Suprapubic skin (tissue), 4 donors: ENCODE results near the gene TTC22. TPM values are rescaled to one million over a fixed set of nuclear protein-coding genes. Genes with fewer than 3 reads are reported as not detected.
A peak's percentile ranks its signal among the peaks of the same experiment; 100 is the strongest.

ENCODE experiments used
- DNase-seq, 2 donors: peaks; one replicate each; pipeline ENCODE4 v3.0.0-alpha.2; 2019; ENCODE audit warnings: low spot score in 2 of 2
- H3K27ac ChIP-seq: fragments of 200-600 bp; sonication (generic); one replicate; pipeline ENCODE4 v1.5.1; 2019
- H3K27me3 ChIP-seq: fragments of 200-600 bp; sonication (generic); one replicate; pipeline ENCODE4 v1.5.1; 2019
- H3K36me3 ChIP-seq: fragments of 200-600 bp; sonication (generic); one replicate; pipeline ENCODE4 v1.5.1; 2019
- H3K4me1 ChIP-seq: fragments of 200-600 bp; sonication (generic); one replicate; pipeline ENCODE4 v1.5.1; 2019
- H3K4me3 ChIP-seq: fragments of 200-600 bp; sonication (generic); one replicate; pipeline ENCODE4 v1.5.1; 2019; ENCODE audit warnings: mild to moderate bottlenecking
- H3K9me3 ChIP-seq: fragments of 200-600 bp; sonication (generic); one replicate; pipeline ENCODE4 v1.5.1; 2019
- EP300 ChIP-seq: sonication (generic); formaldehyde crosslinking; IDR thresholded peaks from one replicate; pipeline ENCODE4 v1.6.1; 2017; ENCODE audit warnings: antibody characterized with exemption
- POLR2A ChIP-seq, 2 donors: fragments of 450-650 bp; IDR thresholded peaks; one replicate each; pipeline ENCODE4 v1.6.1; 2017; ENCODE audit warnings: antibody characterized with exemption in 2 of 2, mild to moderate bottlenecking in 2 of 2, moderate library complexity in 2 of 2
- POLR2AphosphoS5 ChIP-seq, 3 donors: sonication (generic); formaldehyde crosslinking; IDR thresholded peaks; one replicate each; pipeline ENCODE4 v1.6.1; 2017; ENCODE audit warnings: antibody characterized with exemption in 3 of 3
- WGBS: methylation state at CpG from one replicate; pipeline ENCODE4 v1.1.5; 2018; 5-methylcytosine and 5-hydroxymethylcytosine counted together
- total RNA-seq, 4 donors: library from RNA; depleted of rRNA; stranded (reverse); fragments of >200 nt; gene quantifications; one replicate each; pipeline ENCODE4 v1.1.0, GENCODE V29; 2016
- TF ChIP-seq, protein P1 (sequence below), 2 donors: fragments of 200-600 bp in 1 of 2; fragments of 450-650 bp in 1 of 2; sonication (generic) in 1 of 2; IDR thresholded peaks; one replicate each; pipeline ENCODE4 v1.5.1; 2016 to 2019; ENCODE audit warnings: antibody characterized with exemption in 2 of 2, mild to moderate bottlenecking in 1 of 2, moderate library complexity in 1 of 2

Gene TTC22
- total RNA-seq, 4 donors from 2014 or later, result 37.4 to 64.0 (median 58.0) TPM

DNA sequence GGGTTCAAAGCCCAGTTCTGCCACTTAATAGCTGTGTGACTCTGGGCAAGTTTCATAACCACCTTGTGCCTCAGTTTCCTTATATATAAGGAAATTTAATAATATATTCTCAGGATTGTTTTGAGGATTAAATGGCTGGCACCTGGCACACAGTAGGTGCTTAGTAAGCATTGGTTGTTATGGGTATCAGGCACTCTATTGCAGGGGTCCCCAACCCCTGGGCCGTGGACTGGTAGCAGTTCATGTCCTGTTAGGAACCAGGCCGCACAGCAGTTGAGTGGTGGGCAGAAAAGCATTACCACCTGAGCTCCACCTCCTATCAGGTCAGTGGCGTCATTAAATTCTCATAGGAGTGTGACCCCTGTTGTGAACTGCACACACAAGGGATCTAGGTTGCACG is 55.3 kb downstream of the TTC22 start:
- TF ChIP-seq POLR2A (IDR thresholded peaks at IDR 0.05), result no peak
- TF ChIP-seq, protein P1, sequence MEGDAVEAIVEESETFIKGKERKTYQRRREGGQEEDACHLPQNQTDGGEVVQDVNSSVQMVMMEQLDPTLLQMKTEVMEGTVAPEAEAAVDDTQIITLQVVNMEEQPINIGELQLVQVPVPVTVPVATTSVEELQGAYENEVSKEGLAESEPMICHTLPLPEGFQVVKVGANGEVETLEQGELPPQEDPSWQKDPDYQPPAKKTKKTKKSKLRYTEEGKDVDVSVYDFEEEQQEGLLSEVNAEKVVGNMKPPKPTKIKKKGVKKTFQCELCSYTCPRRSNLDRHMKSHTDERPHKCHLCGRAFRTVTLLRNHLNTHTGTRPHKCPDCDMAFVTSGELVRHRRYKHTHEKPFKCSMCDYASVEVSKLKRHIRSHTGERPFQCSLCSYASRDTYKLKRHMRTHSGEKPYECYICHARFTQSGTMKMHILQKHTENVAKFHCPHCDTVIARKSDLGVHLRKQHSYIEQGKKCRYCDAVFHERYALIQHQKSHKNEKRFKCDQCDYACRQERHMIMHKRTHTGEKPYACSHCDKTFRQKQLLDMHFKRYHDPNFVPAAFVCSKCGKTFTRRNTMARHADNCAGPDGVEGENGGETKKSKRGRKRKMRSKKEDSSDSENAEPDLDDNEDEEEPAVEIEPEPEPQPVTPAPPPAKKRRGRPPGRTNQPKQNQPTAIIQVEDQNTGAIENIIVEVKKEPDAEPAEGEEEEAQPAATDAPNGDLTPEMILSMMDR (IDR thresholded peaks at IDR 0.05), result no peak
- no peak for TF ChIP-seq EP300
- TF ChIP-seq POLR2AphosphoS5 (IDR thresholded peaks at IDR 0.05), result no peak
- H3K9me3 ChIP-seq, result no peaks in the 10 kb centered on the region
- H3K36me3 ChIP-seq, result peaks cover 35% of the 10 kb centered on the region
- H3K4me3 ChIP-seq, result no peak overlapping the region
- H3K27me3 ChIP-seq, result no peaks in the 10 kb centered on the region
- H3K27ac ChIP-seq, result no peak overlapping the region
- H3K4me1 ChIP-seq, result no peaks in the 10 kb centered on the region
- no peak for DNase-seq
- 96% methylated on average over 4 of the region's 4 CpGs for WGBS

DNA sequence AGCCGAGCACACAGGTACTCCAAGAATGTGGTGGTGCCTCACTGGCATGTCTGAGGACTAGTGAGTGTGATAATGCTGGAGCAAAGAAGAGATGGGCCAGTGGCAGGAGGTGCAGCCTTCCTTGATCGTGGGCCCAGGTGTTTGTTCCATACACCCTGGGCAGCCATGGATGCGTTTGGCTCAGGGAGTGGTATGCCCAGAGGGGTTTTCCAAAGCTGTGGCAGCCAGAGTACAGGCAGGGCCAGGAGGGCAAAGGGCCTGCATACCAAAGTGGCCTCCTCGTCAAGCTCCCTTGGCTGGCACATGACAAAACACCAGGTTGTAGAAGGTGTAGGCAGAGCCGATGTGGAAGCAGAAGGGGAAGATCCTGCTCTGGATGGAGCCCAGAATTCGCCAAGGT is 55.8 kb downstream of the TTC22 start:
- Histone ChIP-seq H3K27ac (no peak overlapping the region), H3K36me3 (peaks cover 41% of the 10 kb centered on the region), H3K27me3 (no peaks in the 10 kb centered on the region), H3K4me3 (no peak overlapping the region), H3K9me3 (no peaks in the 10 kb centered on the region), H3K4me1 (no peaks in the 10 kb centered on the region)
- TF ChIP-seq, protein P1 (IDR thresholded peaks at IDR 0.05), result no peak
- TF ChIP-seq EP300 (no peak), POLR2A (IDR thresholded peaks at IDR 0.05) (no peak), POLR2AphosphoS5 (IDR thresholded peaks at IDR 0.05) (no peak)
- 59% methylated on average over 6 of the region's 6 CpGs for WGBS
- DNase-seq, result peak in 1 of 2 donors; percentile 40

DNA sequence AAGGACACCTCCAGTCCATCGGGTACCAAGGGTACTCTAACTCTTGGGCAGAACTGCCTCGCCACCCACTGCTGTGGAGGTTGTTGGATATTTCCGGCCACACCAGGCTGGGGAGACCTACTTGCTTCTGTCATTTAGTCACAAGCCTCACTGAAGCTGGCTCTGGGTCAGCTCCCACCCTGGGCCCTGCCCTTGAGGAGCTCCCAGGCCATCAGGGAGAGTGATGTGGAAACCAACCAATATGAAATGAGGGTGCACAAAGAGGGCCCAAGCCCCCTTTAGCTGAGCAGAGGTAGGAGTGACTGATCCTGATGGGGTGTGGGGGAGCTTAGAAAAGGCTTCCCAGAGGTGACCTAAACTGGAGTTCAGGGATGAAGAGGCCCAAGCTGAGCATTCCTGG is 56.4 kb downstream of the TTC22 start:
- Histone ChIP-seq H3K36me3 (peaks cover 47% of the 10 kb centered on the region), H3K4me3 (no peak overlapping the region), H3K9me3 (no peaks in the 10 kb centered on the region), H3K4me1 (no peaks in the 10 kb centered on the region), H3K27ac (no peak overlapping the region), H3K27me3 (no peaks in the 10 kb centered on the region)
- no CpG with 5 or more reads among the region's 3 CpGs for WGBS
- peak in 1 of 2 donors; percentile 21 for DNase-seq
- TF ChIP-seq, protein P1 (IDR thresholded peaks at IDR 0.05), result no peak
- TF ChIP-seq POLR2A (IDR thresholded peaks at IDR 0.05) (no peak), POLR2AphosphoS5 (IDR thresholded peaks at IDR 0.05) (no peak), EP300 (no peak)

DNA sequence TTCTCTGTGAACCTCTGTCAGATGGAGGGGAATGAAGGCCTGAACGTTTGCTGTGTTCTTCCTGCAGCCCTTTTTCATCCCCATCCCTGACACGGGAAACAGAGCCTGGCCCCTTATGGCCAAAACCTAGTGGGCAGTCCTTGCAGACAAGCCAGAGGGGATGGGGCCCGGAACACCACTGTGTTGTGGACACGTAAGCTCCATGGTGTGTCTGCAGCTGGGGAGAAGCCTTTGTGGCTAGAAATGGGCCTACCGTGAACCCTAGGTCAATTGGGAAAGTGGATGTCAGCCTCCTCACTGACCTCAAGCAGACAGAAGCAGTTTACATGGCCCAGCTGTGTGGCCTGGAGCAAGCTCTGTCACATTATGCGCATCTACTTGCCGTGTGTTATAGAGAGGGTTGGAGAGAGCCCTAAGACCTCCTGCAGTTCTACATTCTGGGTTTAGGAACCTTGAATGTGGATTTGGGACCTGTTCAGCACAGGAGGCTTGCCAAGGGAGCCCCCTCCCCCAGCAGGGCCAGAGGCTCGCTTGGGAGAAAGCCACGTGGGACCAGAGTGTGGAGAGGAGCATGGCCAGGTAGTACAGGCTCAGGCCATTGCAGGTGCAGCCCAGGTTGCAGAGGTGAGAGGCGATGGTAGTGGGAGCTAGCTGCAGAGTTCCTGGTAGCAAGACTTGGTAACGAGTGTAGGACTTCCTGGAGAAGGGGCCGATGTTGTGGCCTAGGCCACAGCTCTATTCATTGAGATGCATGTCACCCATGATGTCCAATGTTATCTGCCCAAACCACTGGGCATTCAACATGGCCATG is 57.5 kb downstream of the TTC22 start:
- H3K36me3 ChIP-seq, result peaks cover 58% of the 10 kb centered on the region

DNA sequence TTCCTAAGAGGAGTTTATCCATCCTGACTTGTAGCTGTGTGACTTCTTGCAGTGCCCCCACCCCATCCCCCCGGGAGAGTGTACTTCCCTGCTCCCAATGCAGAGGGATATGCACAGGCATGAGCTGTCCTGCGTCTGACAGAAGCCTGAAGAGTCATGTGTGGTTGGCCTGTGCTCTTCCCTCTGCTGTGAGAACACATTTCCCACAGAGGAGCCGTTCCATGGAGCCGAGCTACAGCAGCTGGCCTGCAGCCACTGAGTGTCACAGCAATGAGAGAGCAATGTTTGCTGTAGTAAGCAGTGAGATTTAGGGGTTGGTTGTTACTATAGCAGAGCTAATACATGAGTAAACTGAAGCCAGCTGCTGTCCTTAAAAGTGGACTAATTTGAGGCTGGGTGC is 58.8 kb downstream of the TTC22 start:
- H3K9me3 ChIP-seq, result no peaks in the 10 kb centered on the region
- no peaks in the 10 kb centered on the region for H3K27me3 ChIP-seq
- H3K36me3 ChIP-seq, result peaks cover 71% of the 10 kb centered on the region
- no peak for DNase-seq
- no peak overlapping the region for H3K27ac ChIP-seq
- 51% methylated on average over 4 of the region's 4 CpGs for WGBS
- no peaks in the 10 kb centered on the region for H3K4me1 ChIP-seq
- TF ChIP-seq EP300 (no peak), POLR2A (IDR thresholded peaks at IDR 0.05) (no peak), POLR2AphosphoS5 (IDR thresholded peaks at IDR 0.05) (no peak)
- TF ChIP-seq, protein P1 (IDR thresholded peaks at IDR 0.05), result no peak
- no peak overlapping the region for H3K4me3 ChIP-seq

More for the DNA sequence above, 57.5 kb downstream of the TTC22 start:
- WGBS, result 84% methylated on average over 11 of the region's 12 CpGs
- Histone ChIP-seq H3K27me3 (no peaks in the 10 kb centered on the region), H3K4me3 (no peak overlapping the region), H3K27ac (no peak overlapping the region), H3K9me3 (no peaks in the 10 kb centered on the region), H3K4me1 (no peaks in the 10 kb centered on the region)
- no peak for DNase-seq
- TF ChIP-seq POLR2A (IDR thresholded peaks at IDR 0.05), result no peak
- TF ChIP-seq, protein P1 (IDR thresholded peaks at IDR 0.05), result no peak
- TF ChIP-seq POLR2AphosphoS5 (IDR thresholded peaks at IDR 0.05), result no peak
- TF ChIP-seq EP300, result no peak
